WTC11 (cell line): Measurements from ENCODE around the gene RASAL3.

Experiments used
- CTCF ChIP-seq: fragments of 200-600 bp; IDR thresholded peaks from 2 replicates; pipeline ENCODE4 v1.8.0; 2022; ENCODE audit warnings: antibody characterized with exemption
- PRDM15 ChIP-seq: sonication (generic); formaldehyde crosslinking; IDR thresholded peaks from 2 replicates; pipeline ENCODE4 v1.8.0; 2022; ENCODE audit warnings: missing genetic modification reagents
- SP1 ChIP-seq: sonication (generic); formaldehyde crosslinking; conservative IDR thresholded peaks from 2 replicates; pipeline ENCODE4 v1.8.1; 2022; ENCODE audit warnings: missing genetic modification reagents

- TF ChIP-seq CTCF: no peak
- no peak for TF ChIP-seq SP1 (CRISPR knock-in tag)
- no peak for TF ChIP-seq PRDM15 (CRISPR knock-in tag)
Observed at GRCh38 chr19:15404780-15405211, 59.5 kb downstream of the RASAL3 start.
